VCaP (cell line): Measurements from ENCODE around the gene RCOR2.

ENCODE experiments used
- H3K27ac ChIP-seq: fragments of 450-650 bp; 2 replicates; pipeline ENCODE4 v1.5.1; 2017
- TF ChIP-seq, protein P1 (sequence below): fragments of 450-650 bp; conservative IDR thresholded peaks from 2 replicates; pipeline ENCODE4 v1.5.1; 2017; ENCODE audit warnings: mild to moderate bottlenecking, moderate library complexity

The RCOR2 gene

DNA sequence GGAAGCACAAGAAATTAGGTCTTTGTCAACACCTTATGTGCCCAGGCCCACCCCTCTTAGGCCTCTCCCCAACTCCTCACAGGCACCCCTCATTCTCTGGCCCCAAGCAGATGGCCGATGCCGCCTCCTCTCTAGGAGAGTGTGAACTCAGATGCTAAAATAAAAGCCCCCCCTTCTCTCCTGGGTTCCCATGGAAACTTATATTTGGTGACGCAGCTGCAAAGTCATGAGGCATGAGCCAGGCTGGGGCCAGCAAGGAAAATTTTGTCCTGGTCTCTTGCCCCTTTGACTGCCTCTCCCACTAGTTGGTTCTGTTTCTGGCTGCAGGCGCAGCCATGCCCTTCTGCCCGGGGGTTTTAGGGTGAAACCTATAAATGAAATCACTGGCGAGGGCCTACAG lies 11.8 kb downstream of the RCOR2 start:
- TF ChIP-seq, protein P1, sequence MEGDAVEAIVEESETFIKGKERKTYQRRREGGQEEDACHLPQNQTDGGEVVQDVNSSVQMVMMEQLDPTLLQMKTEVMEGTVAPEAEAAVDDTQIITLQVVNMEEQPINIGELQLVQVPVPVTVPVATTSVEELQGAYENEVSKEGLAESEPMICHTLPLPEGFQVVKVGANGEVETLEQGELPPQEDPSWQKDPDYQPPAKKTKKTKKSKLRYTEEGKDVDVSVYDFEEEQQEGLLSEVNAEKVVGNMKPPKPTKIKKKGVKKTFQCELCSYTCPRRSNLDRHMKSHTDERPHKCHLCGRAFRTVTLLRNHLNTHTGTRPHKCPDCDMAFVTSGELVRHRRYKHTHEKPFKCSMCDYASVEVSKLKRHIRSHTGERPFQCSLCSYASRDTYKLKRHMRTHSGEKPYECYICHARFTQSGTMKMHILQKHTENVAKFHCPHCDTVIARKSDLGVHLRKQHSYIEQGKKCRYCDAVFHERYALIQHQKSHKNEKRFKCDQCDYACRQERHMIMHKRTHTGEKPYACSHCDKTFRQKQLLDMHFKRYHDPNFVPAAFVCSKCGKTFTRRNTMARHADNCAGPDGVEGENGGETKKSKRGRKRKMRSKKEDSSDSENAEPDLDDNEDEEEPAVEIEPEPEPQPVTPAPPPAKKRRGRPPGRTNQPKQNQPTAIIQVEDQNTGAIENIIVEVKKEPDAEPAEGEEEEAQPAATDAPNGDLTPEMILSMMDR: no peak
- peak overlapping the region; percentile 25 for H3K27ac ChIP-seq

DNA sequence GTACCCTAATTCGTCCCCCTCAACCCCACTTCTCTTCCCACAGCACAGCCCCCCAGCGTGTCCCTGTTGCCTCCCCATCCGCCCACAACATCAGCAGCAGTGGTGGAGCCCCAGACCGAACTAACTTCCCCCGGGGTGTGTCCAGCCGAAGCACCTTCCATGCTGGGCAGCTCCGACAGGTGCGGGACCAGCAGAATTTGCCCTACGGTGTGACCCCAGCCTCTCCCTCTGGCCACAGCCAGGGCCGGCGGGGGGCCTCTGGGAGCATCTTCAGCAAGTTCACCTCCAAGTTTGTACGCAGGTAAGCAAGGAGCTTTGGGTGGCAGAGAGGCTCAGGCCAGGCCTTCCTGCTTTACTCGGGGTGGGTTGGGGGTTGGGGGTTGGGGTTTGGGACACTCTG lies 12.2 kb downstream of the RCOR2 start:
- TF ChIP-seq, protein P1: no peak

DNA sequence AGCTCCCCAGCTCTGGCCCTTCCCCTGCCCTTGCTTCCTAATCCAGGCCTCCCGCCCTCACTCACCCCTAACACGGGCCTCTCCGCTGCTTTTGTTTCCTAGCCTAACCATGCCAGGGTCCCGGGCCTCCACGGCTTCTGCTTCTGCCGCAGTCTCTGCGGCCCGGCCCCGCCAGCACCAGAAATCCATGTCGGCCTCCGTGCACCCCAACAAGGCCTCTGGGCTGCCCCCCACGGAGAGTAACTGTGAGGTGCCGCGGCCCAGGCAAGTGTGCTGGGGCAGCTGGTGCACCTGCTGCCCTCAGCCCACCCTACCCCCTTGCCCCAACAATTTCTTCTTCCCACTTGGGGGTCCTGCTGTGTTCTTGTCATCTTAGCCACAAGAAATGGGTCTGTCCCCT lies 13.1 kb downstream of the RCOR2 start:
- peak overlapping the region; percentile 25; the same call in 1 of the 2 replicates for H3K27ac ChIP-seq
- TF ChIP-seq, protein P1: no peak

More for the DNA sequence above, 12.2 kb downstream of the RCOR2 start:
- H3K27ac ChIP-seq: peak overlapping the region; percentile 25; the same call in 1 of the 2 replicates

DNA sequence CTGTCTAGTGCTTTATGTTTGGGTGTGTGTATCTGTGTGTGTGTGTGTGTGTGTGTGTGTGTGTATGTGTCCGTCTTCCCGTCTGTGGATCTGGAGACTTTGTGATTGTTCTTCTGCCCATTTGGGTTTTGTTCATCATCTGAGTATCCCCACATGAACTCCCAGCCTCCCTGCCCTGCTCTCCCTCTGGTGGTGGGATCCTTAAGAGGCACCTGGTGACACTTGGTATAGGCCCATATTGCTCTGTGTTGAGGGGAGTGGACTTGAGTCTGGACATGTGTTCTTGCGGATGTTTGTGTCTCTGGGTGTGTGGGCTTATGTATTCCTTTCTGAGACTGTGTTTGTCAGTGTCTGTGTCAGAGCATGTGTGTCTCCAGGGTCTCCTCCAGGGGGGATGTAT lies 15.3 kb downstream of the RCOR2 start:
- peak overlapping the region; percentile 1; the same call in 1 of the 2 replicates for H3K27ac ChIP-seq
- TF ChIP-seq, protein P1: peak; percentile 81

DNA sequence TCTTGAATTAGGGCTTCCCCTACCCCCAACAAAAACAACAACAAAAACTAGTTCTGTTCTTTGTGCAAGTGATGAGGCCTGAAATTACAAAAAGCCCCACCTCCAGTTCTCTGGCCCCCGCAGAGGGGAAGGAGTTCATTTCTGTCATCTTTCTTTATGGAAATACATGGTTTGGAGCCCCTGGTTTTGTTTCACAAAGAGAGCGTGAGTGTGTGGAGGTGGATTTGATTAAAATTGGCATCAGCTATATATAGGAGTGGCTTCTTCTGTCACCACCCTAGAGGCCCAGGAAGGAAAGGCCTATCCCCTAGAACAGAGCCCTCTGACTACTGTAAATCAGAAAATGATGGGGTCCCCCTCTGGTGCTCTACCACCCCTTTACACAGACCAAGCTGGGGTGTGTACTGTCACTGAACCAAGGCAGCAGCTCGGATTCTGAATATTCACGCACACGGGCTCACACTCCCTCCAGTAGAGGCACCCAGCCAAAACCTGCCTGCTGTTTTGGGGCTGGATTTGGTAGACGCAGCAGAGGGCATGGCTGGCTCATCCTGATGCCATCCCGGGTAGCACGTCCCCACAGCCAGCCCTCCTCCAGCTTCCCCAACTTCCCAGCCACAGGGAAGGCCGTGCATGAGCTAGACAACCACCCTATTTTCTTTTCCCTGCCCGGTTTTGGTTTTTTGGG lies 19.4 kb downstream of the RCOR2 start:
- peak overlapping the region; percentile 36; the same call in 1 of the 2 replicates for H3K27ac ChIP-seq
- TF ChIP-seq, protein P1: no peak

DNA sequence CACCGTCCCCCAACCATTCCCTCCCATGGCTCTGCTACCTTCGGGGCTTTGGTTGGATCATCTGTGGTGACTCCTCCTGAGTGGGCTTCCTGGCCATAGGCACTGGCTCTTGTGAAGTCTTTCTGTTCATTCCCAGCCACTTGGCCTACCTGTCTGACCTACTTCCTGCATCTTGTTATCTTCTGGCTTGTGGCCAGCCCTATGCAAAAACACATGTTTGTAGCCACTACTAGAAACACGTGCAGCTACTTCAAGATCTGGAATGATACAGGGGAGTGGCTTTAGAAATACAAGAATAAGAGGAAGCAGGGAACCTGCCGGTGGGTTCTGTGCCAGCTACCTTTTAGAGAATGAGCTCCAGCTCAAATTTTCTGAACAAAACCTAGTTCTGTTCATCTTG lies 20.9 kb downstream of the RCOR2 start:
- TF ChIP-seq, protein P1: no peak
- H3K27ac ChIP-seq: peak overlapping the region; percentile 36

DNA sequence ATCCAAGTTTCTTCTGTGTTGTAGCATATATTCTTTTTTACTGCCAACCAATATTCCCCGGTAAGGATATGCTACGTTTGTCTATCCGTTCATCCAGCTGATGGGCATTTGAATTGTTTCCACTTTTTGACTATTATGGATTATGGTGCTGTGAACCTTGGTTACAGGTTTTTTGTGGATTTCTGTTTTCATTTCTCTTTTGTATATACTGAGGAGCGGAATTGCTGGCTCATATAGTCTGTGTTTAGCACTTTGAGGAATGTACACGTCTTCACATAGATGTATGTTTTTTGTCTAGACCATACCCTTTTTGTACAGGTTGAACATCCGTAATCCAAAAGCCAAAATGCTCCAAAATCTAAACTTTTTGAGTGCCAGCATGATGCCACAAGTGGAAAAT lies 23.6 kb downstream of the RCOR2 start:
- TF ChIP-seq, protein P1: no peak
- no peak overlapping the region for H3K27ac ChIP-seq
